ENCODE results near the gene TDRD7. TPM values are rescaled to one million over a fixed set of nuclear protein-coding genes. Genes with fewer than 3 reads are reported as not detected.

Gene TDRD7, protein sequence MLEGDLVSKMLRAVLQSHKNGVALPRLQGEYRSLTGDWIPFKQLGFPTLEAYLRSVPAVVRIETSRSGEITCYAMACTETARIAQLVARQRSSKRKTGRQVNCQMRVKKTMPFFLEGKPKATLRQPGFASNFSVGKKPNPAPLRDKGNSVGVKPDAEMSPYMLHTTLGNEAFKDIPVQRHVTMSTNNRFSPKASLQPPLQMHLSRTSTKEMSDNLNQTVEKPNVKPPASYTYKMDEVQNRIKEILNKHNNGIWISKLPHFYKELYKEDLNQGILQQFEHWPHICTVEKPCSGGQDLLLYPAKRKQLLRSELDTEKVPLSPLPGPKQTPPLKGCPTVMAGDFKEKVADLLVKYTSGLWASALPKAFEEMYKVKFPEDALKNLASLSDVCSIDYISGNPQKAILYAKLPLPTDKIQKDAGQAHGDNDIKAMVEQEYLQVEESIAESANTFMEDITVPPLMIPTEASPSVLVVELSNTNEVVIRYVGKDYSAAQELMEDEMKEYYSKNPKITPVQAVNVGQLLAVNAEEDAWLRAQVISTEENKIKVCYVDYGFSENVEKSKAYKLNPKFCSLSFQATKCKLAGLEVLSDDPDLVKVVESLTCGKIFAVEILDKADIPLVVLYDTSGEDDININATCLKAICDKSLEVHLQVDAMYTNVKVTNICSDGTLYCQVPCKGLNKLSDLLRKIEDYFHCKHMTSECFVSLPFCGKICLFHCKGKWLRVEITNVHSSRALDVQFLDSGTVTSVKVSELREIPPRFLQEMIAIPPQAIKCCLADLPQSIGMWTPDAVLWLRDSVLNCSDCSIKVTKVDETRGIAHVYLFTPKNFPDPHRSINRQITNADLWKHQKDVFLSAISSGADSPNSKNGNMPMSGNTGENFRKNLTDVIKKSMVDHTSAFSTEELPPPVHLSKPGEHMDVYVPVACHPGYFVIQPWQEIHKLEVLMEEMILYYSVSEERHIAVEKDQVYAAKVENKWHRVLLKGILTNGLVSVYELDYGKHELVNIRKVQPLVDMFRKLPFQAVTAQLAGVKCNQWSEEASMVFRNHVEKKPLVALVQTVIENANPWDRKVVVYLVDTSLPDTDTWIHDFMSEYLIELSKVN
- 8.8 TPM for total RNA-seq
- long read RNA-seq, transcript TDRD7-201 (17 exons, 3,834 nt): major isoform, 7 of 19 reads
- long read RNA-seq, partial matches to known transcripts: 1 of 19 reads
- long read RNA-seq, other reads (novel, unspliced or antisense): 11 of 19 reads

DNA sequence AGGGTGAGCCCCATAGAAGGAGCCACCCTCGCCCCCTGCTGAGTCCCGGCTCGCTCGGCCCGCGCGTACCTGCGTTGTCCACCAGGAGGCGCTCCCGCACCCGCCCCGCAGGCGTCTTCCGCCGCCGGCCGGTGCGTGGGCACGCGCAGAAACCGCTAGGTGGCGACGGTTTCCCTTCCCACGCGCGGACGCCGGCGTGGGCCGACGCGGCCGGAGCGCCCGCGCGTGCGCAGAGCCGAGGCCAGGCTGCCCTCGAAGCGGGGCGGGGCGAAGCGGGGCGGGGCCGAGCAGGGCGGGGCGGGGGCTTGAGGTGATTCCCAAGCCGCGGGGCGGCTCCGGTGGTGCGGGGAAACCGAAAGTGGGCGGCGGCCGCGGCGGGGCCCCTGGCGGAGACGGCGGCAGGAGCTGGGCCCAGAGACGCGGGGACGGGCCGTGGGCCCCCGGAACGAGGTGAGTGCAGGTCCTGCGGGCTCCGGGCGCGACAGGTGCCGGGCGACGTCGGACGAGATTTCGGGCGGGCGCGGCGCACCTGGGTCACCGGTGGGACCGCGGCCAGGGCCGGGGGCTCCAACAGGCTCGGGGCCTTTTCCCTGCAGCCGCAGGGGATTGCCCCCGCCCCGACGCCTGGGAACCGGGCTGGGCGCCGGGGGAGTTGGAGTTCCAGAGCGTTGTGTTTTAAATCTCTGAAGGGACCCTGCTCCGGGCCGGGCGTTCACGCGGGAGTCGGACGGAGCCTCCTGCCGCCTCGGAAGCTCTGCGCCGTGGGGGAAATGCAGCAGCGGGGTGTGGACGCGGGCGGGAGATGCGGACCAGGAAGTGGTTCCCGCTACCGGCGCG is at the start of gene TDRD7:
TSS of gene TDRD7 (plus strand) at position 308 of the 837 bp plus-strand sequence. CDS start 16,370 bp downstream, outside the sequence.
- intact Hi-C loops (cut with micrococcal nuclease): no loop called here
- DNase-seq: peak; percentile 95
- peak; percentile 98 for ATAC-seq

DNA sequence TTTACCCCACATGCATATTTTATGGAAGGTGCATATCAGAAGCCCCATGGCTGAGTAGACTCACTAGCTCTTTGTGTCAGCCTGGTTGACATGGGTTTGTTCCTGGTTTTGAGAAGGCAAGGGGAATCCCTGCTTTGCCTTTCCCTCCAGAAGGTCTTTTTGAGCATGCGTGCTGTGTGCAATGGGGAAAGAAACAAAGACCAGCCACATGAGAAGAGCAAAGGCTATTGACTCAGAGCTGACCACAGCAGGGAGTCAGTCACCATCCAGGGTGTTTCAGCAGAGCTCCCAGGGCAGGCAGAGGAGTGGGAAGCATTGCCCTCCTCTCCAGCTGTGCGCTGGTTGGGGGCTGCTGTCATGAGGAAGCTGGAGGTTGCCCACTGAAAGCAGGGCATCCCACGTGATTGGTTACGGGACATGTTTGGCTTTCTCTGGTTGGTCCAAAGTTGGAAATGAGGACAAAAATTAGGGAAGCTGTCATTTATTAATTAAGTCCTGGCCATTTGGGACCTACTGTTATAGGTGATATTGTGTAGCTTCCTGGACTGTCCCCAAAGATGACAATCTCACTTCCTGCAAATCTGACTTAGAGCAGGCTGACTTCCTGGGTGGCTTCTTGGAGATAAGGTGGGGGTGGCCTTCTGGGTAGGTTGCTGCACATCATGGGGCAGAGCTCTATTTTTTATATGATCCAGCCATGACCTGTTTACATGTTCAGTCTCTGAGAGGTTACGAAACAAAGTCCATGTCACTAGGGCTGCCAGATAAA is 48.9 kb upstream of the TDRD7 start:
- ATAC-seq: no peak
- intact Hi-C loops (cut with micrococcal nuclease): no loop called here
- no peak for DNase-seq

DNA sequence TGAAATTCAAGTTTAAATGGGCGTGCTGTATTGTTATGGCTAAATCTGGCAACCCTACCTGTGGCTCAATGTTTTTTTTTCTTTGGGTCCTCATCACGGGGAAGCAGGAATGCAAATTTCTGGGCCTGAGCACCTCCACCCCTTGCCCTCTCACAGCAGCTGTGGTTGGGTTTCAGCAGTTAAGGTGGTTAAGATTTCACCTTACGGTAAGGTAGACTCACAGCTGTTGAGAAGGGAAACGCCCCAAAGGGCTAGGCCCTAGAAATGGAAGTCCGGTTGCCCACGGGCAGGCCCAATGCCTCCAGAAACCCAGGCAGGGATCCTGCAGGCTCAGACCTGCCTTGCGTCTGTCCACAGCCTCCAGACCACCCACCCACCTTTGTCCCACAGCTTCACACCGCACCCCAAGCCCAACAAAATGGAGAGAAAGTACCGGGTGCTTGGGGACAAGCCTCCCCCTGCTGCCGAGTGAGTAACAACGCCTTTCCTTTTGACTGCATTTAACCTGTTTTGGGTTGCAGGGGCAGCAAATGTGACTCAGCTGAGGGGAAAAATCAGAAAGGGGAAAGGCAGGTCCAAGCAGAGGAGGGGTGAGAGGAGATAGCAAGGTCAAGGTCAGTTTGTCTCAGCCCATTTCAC is 48.1 kb upstream of the TDRD7 start:
- ATAC-seq: no peak
- intact Hi-C loops (cut with micrococcal nuclease): no loop called here
- DNase-seq: no peak

DNA sequence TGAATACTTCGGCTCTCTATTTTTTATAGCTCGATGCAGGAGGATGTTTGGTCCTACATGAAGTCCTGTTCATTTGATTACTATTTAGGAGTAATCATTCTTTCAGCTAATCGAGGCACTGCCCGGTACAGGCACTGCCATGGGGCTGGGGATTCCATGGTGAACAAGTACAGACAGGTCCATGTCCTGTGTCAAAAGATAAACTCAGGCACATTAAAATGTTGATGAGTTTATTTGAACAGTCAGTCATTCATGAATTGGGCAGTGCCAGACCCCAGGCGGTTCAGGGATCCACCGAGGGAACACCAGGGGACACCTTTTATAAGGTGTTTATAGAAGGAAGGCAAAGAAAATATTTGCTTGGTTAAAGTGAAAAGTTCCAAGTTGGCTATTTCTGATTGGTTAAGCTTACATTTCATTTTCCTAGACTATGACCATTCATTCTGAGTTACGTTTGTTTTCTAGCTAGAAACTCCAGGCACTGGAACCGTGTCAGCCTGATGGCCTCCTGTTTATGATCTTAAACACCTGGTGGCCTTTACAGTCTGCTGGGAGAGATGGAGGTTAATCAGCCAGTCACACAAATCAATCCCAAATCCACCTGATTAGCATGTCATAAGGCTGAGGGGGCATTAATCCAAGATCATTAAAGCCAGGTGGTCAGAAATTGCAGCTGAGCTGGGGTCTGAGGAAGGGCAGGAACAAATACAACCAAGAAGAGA is 47.0 kb upstream of the TDRD7 start:
- ATAC-seq (no peak), DNase-seq (no peak)
- intact Hi-C loops (cut with micrococcal nuclease): no loop called here

DNA sequence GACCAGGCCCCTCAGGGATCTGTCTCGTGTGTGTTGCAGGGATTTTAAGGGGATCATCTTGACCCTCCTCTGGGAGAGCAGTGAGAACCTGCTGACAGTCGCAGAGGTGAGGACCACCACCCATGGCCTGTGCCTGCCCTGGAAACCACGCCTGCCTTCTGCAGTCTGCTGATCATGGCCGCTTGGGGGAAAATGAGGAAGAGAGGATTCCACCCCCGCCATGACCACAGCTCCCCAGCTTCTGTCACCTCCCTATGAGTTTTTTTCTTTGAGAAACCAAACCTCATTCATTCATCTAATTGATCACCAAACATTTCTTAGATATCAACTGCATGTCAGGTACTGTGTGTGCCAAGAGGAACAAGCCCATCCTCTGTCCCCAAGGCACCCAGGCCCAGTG is 46.3 kb upstream of the TDRD7 start:
- ATAC-seq: no peak
- intact Hi-C loops (cut with micrococcal nuclease): no loop called here
- no peak for DNase-seq

DNA sequence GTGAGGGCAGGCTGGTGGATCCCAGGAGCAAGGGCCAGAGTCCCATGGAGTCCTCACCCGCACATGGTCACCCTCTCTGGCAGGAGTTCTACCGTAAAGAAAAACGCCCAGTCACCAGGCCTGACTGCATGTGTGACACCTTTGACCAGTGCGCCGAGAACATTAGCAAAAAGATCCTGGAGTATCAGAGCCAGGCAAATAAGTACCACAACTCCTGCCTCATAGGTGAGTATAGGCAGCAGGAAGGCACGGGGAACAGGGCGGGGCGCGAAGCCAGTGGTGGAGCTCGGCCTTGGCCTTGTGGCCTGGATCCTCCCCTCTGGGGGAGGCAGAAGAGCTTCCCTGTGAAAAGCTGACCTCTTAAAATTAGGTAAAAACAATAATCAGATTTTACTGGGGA is 45.4 kb upstream of the TDRD7 start:
- intact Hi-C loops (cut with micrococcal nuclease): no loop called here
- ATAC-seq (no peak), DNase-seq (no peak)

DNA sequence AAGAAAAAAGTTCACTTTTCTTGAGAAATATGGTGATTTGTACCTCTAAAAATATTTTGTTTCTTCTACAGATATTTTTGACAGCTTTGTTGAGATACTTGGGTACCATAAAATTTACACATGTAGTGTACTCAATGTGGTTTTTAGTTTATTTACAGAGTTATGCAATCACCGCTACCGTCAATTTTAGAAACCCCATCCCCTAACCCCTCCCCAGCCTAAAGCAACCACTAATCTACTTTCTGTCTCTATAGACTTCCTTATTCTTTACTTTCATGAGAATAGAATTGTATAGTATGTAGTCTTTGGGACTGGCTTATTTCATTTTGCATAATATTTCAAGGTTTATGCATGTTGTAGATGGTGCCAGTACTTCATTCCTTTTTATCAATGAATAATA is 45.0 kb upstream of the TDRD7 start:
- DNase-seq (no peak), ATAC-seq (no peak)
- intact Hi-C loops (cut with micrococcal nuclease): no loop called here

DNA sequence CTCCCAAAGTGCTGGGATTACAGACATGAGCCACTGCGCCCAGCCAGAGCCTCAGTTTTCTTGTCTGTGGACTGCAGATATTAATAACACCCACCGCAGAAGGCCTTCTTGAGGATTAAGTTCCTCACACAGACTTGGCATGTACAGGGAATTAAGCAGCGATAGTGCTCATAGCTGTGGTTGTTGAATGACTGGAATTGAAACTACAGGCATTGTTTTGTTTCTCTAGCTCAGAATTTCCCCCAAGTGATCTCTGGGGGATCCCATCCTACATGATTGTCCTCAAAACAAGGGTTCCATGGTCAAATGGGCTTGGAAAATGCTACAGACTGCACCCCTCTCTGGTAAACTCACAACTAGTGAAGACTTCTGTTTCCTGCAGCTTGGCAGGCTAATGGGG is 44.2 kb upstream of the TDRD7 start:
- intact Hi-C loops (cut with micrococcal nuclease): no loop called here
- DNase-seq: no peak
- no peak for ATAC-seq

DNA sequence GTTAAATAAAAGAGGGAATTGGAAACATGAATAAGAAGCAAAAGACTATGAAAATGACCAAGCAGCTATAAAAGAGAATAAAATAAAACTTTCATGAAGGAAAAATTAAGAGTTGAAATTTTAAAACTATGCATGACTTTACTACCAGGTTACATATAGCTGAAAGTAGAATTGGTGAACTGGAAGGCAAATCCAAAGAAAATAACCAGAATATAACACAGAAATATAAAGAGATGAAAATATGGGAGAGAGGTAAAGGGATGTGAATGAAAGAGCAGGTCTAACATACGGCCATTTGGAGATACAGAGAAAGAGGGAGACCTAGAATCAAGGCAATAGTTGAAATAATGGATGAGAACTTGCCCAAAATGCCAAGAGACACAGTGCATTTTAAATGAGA is 42.9 kb upstream of the TDRD7 start:
- DNase-seq (no peak), ATAC-seq (no peak)
- intact Hi-C loops (cut with micrococcal nuclease): no loop called here

DNA sequence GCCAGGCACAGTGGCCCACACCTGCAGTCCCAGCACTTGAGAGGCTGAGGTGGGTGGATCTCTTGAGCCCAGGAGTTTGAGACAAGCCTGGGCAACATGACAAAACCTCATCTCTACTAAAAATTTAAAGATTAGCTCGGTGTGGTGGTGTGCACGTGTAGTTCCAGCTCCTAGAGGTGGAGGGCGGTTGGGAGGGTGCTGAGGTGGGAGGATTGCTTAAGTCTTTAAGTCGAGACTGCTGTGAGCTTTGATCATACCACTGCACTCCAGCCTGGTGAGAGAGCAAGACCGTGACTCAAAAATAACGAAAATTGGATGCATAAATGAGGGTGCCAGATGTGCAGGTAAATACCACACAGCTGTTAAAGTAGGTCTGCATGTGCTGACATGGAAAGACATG is 39.3 kb upstream of the TDRD7 start:
- DNase-seq (no peak), ATAC-seq (no peak)
- intact Hi-C loops (cut with micrococcal nuclease): no loop called here

DNA sequence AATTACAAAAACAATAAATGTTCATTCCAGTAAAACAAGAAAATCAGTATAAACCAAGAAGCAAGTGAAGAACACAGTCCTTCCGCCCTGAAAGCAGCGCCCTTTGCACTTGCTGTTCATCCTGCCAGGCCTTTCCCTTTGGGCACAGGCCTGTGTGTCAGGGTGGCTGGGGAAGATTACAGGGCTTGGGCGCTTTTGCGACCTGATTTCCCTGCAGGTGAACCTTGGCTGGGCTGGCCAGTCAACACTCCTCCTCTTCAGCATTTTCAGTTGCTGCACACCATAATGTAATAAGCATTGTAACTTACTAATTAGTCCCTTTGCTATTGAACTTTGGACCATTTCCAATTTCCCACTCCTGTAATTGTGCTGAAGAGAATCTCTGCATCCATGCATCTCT is 38.6 kb upstream of the TDRD7 start:
- intact Hi-C loops (cut with micrococcal nuclease): no loop called here
- ATAC-seq (no peak), DNase-seq (no peak)

DNA sequence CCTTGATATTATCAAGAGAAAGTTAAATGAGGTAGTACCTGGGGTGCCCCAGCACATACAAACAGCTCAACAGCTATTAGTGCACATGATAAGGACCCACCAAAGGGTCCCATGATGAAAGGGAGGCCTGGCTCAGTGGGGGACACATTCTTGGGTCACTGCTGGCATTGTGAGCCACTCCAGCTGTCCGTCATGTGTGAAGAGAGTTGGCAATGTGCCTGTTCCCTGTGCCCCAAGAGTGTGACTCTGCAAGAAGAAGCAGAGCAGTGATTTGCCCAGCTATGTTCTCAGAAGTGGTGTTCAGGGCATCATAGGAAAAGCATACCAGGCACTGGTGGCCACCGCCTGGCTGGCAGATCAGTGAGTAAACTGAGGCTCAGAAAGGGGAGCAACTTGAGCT is 37.1 kb upstream of the TDRD7 start:
- intact Hi-C loops (cut with micrococcal nuclease): no loop called here
- DNase-seq (no peak), ATAC-seq (no peak)

DNA sequence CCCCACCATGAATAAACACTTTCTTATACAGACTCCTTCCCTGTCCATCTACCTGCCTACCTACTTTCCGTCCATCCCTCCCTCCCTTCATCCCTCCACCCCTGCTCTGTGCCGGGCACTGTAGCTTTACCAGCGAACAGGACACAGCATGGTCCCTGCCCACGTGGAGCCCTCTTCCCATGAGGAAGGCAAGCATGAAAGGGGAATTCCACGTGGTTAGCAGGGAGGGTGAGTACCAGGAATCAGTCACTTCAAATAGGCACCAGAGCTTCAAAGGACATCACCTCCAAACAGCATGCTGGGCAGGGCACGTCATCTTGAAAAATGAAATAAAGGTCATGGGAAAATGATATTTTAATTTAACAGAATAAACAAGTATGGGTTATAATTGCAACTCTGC is 35.0 kb upstream of the TDRD7 start:
- ATAC-seq: no peak
- intact Hi-C loops (cut with micrococcal nuclease): no loop called here
- DNase-seq: no peak

DNA sequence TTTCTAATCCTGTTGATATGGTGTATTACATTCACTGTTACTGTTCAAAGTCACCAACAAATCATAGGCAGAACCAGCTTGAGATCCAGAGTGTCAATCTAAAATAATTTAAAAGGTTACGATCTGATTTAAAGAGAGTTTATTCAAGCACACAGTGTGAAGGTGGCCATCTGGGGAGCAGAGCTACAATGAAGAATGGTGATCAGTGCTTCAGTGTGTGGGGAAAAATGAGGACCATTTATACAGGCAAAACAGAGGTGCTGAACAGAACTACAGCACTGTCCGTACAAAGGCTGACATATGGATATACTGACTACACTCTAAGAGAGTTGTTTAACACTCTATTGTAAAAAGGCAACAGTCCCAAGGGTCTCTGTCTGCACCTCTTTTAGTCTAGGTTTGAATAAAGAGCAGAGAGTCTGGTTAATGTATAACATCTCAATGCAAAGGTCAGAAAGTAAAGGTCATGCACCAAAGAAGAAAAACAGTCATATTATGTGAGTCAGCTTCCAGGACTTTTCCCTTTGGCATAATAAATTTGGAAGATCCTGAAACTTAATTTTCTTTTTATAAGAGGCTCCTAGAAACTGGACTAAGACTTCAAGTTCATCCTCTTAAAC is 29.7 kb upstream of the TDRD7 start:
- no peak for DNase-seq
- intact Hi-C loops (cut with micrococcal nuclease): no loop called here
- ATAC-seq: no peak

DNA sequence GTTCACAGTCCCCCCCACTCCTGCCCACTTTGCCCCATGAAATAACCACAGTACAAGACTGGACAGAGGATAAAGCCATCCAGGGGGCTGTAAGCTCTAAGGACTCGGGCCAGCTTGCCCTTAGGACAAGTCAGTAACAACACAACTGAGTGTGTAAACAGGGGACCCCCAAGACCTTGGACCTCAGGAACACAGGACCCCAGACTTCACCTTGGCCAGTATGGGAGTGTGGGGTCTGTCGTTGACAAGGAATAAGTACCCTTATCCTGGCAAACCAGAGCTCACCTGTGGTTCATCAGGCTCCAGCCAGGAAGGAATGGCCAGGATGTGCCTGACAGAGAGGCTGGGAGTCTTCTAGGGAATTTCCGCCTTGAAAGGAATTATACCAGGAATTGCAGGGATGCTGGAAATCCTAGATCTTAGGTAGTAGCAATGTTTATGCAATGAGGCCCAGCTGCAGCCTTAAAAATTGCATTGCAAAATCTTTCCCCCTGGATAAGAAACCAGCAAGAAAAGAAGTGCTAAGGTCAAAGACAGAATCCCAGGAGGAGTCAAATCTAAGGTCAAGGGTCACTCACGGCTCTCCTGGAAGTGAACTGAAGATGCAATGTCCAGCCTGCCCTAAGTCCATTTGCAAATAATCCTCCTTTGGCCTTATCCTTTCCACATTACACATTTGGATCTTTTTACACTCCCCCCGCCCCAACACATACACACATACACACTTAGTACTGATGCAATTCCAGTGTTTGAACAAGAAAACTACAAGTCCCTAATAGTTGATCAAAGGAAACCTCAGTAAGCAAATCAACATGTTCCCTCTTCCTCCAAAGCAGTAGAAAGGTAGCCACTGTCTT is 27.3 kb upstream of the TDRD7 start:
- ATAC-seq: no peak
- no peak for DNase-seq
- intact Hi-C loops (cut with micrococcal nuclease): no loop called here
